GM12878 (cell line): ENCODE measurements around the gene CST8. TPM values are rescaled to one million over a fixed set of nuclear protein-coding genes. Genes with fewer than 3 reads are reported as not detected.

Experiments
- ATAC-seq: fragments of 200-7000 bp; cut with Tn5 transposase; 3 replicates; pipeline ENCODE4 v1.9.1; 2020; ENCODE audit warnings: mild to moderate bottlenecking, moderate library complexity
- BruUV-seq: library from RNA; stranded (reverse); fragments of 400-500 nt; replicated peaks from 2 replicates; lab custom pipeline; 2021; lab: Mats Ljungman, UMichigan
- CTCF ChIA-PET: fragments of 300-600 bp; sonication (Branson Sonifier 250); formaldehyde crosslinking; extraction: SDS; loops from one replicate; lab custom pipeline; 2021; ENCODE audit warnings: inconsistent platforms; lab: Yijun Ruan, JAX
- POLR2A ChIA-PET: fragments of 350-600 bp; formaldehyde crosslinking; extraction: SDS; loops from one replicate; lab custom pipeline; 2021; ENCODE audit warnings: inconsistent platforms; lab: Charles Lee
- RAD21 ChIA-PET: fragments of 300-600 bp; sonication (Branson Sonifier 250); formaldehyde crosslinking; loops from one replicate; lab custom pipeline; 2023; ENCODE audit warnings: antibody characterized with exemption; ENCODE audit not compliant: unreplicated experiment; lab: Charles Lee
- SMC1A ChIA-PET: fragments of 300-600 bp; sonication (Branson Sonifier 250); formaldehyde crosslinking; loops from one replicate; lab custom pipeline; 2023; ENCODE audit not compliant: unreplicated experiment, uncharacterized antibody; lab: Charles Lee
- DNase-seq: peaks from one replicate; pipeline ENCODE4 v3.0.0-alpha.2; 2011; ENCODE audit warnings: low read depth, low spot score
- FAIRE-seq: peaks from 3 replicates; lab custom pipeline; 2011; peaks lifted over from hg19 to GRCh38; lab: Jason Lieb, UNC
- H2AFZ ChIP-seq: 2 replicates; pipeline ENCODE4 v1.6.0; 2011; ENCODE audit warnings: low read depth, low read length, control low read depth; ENCODE audit not compliant: control insufficient read depth
- H3K27ac ChIP-seq: 2 replicates; pipeline ENCODE4 v1.5.1; 2011; ENCODE audit warnings: control low read depth; ENCODE audit not compliant: control insufficient read depth, insufficient read depth
- H3K27me3 ChIP-seq, 2 experiments: replicated peaks in 1 of 2; 2 replicates each; pipeline versions ENCODE4 v1.6.0 to v1.6.1; 2011; ENCODE audit warnings: low read length in 1 of 2; ENCODE audit not compliant: control insufficient read depth in 2 of 2, insufficient read depth in 2 of 2
- H3K36me3 ChIP-seq, 2 experiments: 2 replicates each; pipeline ENCODE4 v1.5.1; 2011; ENCODE audit warnings: low read length in 1 of 2; ENCODE audit not compliant: control insufficient read depth in 2 of 2, insufficient read depth in 2 of 2
- H3K4me1 ChIP-seq: 2 replicates; pipeline ENCODE4 v1.6.1; 2011; ENCODE audit warnings: mild to moderate bottlenecking, low read length, moderate library complexity, mixed read lengths; ENCODE audit not compliant: control insufficient read depth, insufficient read depth
- H3K4me2 ChIP-seq: 2 replicates; pipeline ENCODE4 v1.6.0; 2011; ENCODE audit warnings: control low read depth; ENCODE audit not compliant: control insufficient read depth, insufficient read depth
- H3K4me3 ChIP-seq: fragments of 200-600 bp; sonication (generic); 2 replicates; pipeline ENCODE4 v1.5.1; 2016
- H3K79me2 ChIP-seq: 2 replicates; pipeline ENCODE4 v1.6.0; 2011; ENCODE audit warnings: low read length; ENCODE audit not compliant: control insufficient read depth, insufficient read depth
- H3K9ac ChIP-seq: 2 replicates; pipeline ENCODE4 v1.8.0; 2011; ENCODE audit warnings: low read length, control low read depth, mixed read lengths; ENCODE audit not compliant: control insufficient read depth, insufficient read depth
- H3K9me3 ChIP-seq: replicated peaks from 3 replicates; pipeline ENCODE4 v1.5.1; 2011; ENCODE audit warnings: mild to moderate bottlenecking, low read length; ENCODE audit not compliant: control insufficient read depth, insufficient read depth
- H4K20me1 ChIP-seq: 2 replicates; pipeline ENCODE4 v1.6.0; 2011; ENCODE audit not compliant: control insufficient read depth, insufficient read depth
- CBX5 ChIP-seq: sonication (generic); IDR thresholded peaks from 2 replicates; pipeline ENCODE4 v1.6.1; 2016; ENCODE audit warnings: low read depth, moderate library complexity, mild to moderate bottlenecking, inconsistent platforms
- CEBPB ChIP-seq, 2 experiments: fragments of 150-350 bp in 1 of 2; IDR thresholded peaks; 2 replicates each; pipeline ENCODE4 v1.6.1; 2012 to 2014; ENCODE audit warnings: low read depth in 2 of 2, low read length in 2 of 2, borderline replicate concordance in 1 of 2, inconsistent platforms in 1 of 2
- IKZF2 ChIP-seq, 2 experiments: fragments of 450-650 bp; IDR thresholded peaks; 2 replicates each; pipeline ENCODE4 v1.6.1; 2017; ENCODE audit warnings: mild to moderate bottlenecking in 2 of 2, moderate library complexity in 2 of 2
- JUNB ChIP-seq: IDR thresholded peaks from 2 replicates; pipeline ENCODE4 v1.6.1; 2016; ENCODE audit warnings: antibody characterized with exemption, mild to moderate bottlenecking
- MEF2A ChIP-seq: IDR thresholded peaks from 2 replicates; pipeline ENCODE4 v1.6.1; 2011; ENCODE audit warnings: low read depth, mild to moderate bottlenecking, low read length, moderate library complexity; ENCODE audit not compliant: insufficient read depth
- RUNX3 ChIP-seq: IDR thresholded peaks from 2 replicates; pipeline ENCODE4 v1.6.1; 2012; ENCODE audit warnings: low read length, inconsistent platforms
- SMARCA5 ChIP-seq: fragments of 450-650 bp; IDR thresholded peaks from 2 replicates; pipeline ENCODE4 v1.6.1; 2017; ENCODE audit warnings: mild to moderate bottlenecking
- WGBS: methylation state at CpG from one replicate; pipeline ENCODE4 v1.1.6; 2016; ENCODE audit warnings: low lambda C conversion rate; ENCODE audit not compliant: insufficient replicate concordance, insufficient coverage; ENCODE audit errors: missing lambda C conversion rate; 5-methylcytosine and 5-hydroxymethylcytosine counted together
- in situ Hi-C: fragments of 300-500 bp; cut with MboI; formaldehyde crosslinking; loops from 9 replicates; pipeline ENCODE4 v1.14.3; 2018; ENCODE audit warnings: mixed read lengths
- intact Hi-C: fragments of 100-400 bp; cut with micrococcal nuclease; formaldehyde crosslinking; loops from one replicate; pipeline ENCODE4 v1.14.2; 2022; ENCODE audit not compliant: unreplicated experiment
- polyA plus RNA-seq, 11 experiments: library from polyadenylated mRNA; depleted of rRNA in 4 of 11; unstranded in 6 of 11; stranded (reverse) in 5 of 11; fragments of >200 nt; fragmentation: Nextera tagmentation in 4 of 11; fragmentation: Illumina TruSeq in 1 of 11; extraction: Ambion mirVana in 4 of 11; extraction: Trizol in 1 of 11; gene quantifications; 1 replicate in 1 of 11; 2 replicates in 10 of 11; pipeline versions ENCODE4 v1.2.1 to v1.2.3, GENCODE V29; 2011 to 2016; ENCODE audit warnings: inconsistent platforms in 2 of 11, missing spikeins in 2 of 11, low read depth in 1 of 11
- total RNA-seq, 4 experiments: library from RNA; depleted of rRNA in 3 of 4; stranded (reverse); fragments of >200 nt in 3 of 4; fragmentation: Illumina TruSeq in 1 of 4; extraction: Trizol in 1 of 4; gene quantifications; 2 replicates each; pipeline versions ENCODE4 v1.2.1 to v1.2.3, GENCODE V29; 2013 to 2021
- TF ChIP-seq, protein P1 (sequence below): fragments of 450-650 bp; formaldehyde crosslinking; IDR thresholded peaks from 2 replicates; pipeline ENCODE4 v1.4.0; 2020; ENCODE audit warnings: mild to moderate bottlenecking, moderate library complexity

Gene CST8
- total and polyA plus RNA-seq, 10 of the 15 experiments (the other 5 are each of a cell fraction or from before 2014, with no cell fraction given): not detected

- peak; percentile 37; the same call in 1 of the 2 replicates for TF ChIP-seq JUNB
- no peak for TF ChIP-seq IKZF2 (IDR thresholded peaks at IDR 0.05)
- no peak for TF ChIP-seq CEBPB (IDR thresholded peaks at IDR 0.05; ENCODE audit: borderline replicate concordance in 1 of 2, low read depth in 2 of 2, low read length in 2 of 2)
- 0 out of 2 replicates have a peak, but pooled peaks have one; percentile 62 for TF ChIP-seq CBX5
Measured at GRCh38 chr20:23528867-23529431, 38.0 kb downstream of the CST8 start (continued).

DNA sequence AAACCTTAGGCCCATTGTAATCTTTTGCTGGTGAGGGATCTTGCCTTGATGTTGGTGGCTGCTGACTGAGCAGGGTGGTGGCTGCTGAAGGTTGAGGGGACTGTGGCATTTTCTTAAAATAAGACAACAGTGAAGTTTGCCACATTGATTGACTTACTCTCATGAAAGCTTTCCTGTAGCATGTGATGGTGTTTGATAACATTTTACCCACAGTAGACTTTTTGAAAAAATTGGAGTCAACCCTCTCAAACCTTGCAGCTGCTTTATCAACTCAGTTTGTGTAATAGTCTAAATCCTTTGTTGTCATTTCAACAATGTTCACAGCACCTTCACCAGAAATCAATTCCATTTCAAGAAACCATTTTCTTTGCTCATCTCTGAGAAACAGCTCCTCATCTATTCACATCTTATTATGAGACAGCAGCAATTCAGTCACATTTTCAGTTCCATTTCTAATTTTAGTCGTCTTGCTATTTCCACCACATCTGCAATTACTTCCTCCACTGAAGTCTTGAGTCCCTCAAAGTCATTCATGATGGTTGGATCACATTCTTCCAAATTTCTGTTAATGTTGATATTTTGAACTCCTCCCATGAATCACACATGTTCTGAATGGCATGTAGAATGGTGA lies 40.1 kb downstream of the CST8 start:
- WGBS: 5% methylated on average over 1 of the region's 1 CpG
- ChIA-PET POLR2A (no interaction called here), SMC1A (no interaction called here), CTCF (interaction anchor here (1.5 to 1.8 kb wide), 2 partner anchors 76 to 89 kb away, joined by 3 to 5 read pairs; no protein-coding TSS in a partner anchor), RAD21 (no interaction called here)
- no peak overlapping the region for H3K27ac ChIP-seq
- H3K4me1 ChIP-seq: peaks cover 8% of the 10 kb centered on the region
- peaks cover 4% of the 10 kb centered on the region; the same call in 2 of the 3 replicates for H3K9me3 ChIP-seq
- DNase-seq (no peak), ATAC-seq (no peak), FAIRE-seq (peak; percentile 35)
- no peaks in the 10 kb centered on the region for H3K79me2 ChIP-seq
- no peaks in the 10 kb centered on the region for H4K20me1 ChIP-seq
- H3K4me2 ChIP-seq: peak overlapping the region; percentile 57
- intact Hi-C loops: no loop called here
- H3K4me3 ChIP-seq: no peak overlapping the region
- H3K9ac ChIP-seq: no peak overlapping the region
- H2AFZ ChIP-seq: no peak overlapping the region
- no peaks in the 10 kb centered on the region for H3K27me3 ChIP-seq
- in situ Hi-C loops: no loop called here
- TF ChIP-seq SMARCA5 (no peak), MEF2A (peak; percentile 75; the same call in 1 of the 2 replicates), JUNB (peak; percentile 38), RUNX3 (no peak)
- TF ChIP-seq, protein P1, sequence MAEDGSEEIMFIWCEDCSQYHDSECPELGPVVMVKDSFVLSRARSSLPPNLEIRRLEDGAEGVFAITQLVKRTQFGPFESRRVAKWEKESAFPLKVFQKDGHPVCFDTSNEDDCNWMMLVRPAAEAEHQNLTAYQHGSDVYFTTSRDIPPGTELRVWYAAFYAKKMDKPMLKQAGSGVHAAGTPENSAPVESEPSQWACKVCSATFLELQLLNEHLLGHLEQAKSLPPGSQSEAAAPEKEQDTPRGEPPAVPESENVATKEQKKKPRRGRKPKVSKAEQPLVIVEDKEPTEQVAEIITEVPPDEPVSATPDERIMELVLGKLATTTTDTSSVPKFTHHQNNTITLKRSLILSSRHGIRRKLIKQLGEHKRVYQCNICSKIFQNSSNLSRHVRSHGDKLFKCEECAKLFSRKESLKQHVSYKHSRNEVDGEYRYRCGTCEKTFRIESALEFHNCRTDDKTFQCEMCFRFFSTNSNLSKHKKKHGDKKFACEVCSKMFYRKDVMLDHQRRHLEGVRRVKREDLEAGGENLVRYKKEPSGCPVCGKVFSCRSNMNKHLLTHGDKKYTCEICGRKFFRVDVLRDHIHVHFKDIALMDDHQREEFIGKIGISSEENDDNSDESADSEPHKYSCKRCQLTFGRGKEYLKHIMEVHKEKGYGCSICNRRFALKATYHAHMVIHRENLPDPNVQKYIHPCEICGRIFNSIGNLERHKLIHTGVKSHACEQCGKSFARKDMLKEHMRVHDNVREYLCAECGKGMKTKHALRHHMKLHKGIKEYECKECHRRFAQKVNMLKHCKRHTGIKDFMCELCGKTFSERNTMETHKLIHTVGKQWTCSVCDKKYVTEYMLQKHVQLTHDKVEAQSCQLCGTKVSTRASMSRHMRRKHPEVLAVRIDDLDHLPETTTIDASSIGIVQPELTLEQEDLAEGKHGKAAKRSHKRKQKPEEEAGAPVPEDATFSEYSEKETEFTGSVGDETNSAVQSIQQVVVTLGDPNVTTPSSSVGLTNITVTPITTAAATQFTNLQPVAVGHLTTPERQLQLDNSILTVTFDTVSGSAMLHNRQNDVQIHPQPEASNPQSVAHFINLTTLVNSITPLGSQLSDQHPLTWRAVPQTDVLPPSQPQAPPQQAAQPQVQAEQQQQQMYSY: no peak
- no TSS peak for BruUV-seq
- H3K36me3 ChIP-seq: no peaks in the 10 kb centered on the region
